IPS-20b (cell line): ENCODE measurements around the gene GPC5.

Experiments
- H3K27ac ChIP-seq: one replicate; pipeline ENCODE4 v1.5.1; 2013; ENCODE audit warnings: low read length
- H3K27me3 ChIP-seq: 2 replicates; pipeline ENCODE4 v1.6.1; 2013; ENCODE audit warnings: mild to moderate bottlenecking, low read length, inconsistent platforms; ENCODE audit not compliant: insufficient read depth
- H3K36me3 ChIP-seq: 2 replicates; pipeline ENCODE4 v1.6.1; 2013; ENCODE audit warnings: low read depth, mild to moderate bottlenecking, inconsistent platforms, low read length, moderate library complexity; ENCODE audit not compliant: insufficient read depth
- H3K4me1 ChIP-seq: 2 replicates; pipeline ENCODE4 v1.6.1; 2013; ENCODE audit warnings: mild to moderate bottlenecking, control low read depth, inconsistent platforms, low read length, moderate library complexity; ENCODE audit not compliant: insufficient read depth
- H3K4me3 ChIP-seq: 2 replicates; pipeline ENCODE4 v1.5.1; 2013; ENCODE audit warnings: mild to moderate bottlenecking, low read length, inconsistent platforms
- H3K9ac ChIP-seq: 2 replicates; pipeline ENCODE4 v1.6.1; 2013; ENCODE audit warnings: low read depth, mild to moderate bottlenecking, inconsistent platforms, low read length, moderate library complexity
- H3K9me3 ChIP-seq: 2 replicates; pipeline ENCODE4 v1.6.1; 2013; ENCODE audit warnings: mild to moderate bottlenecking, low read depth, low read length, inconsistent platforms; ENCODE audit not compliant: insufficient read depth

The GPC5 gene

GRCh38 chr13:91579320-91579719, 180.9 kb downstream of the GPC5 start:
- Histone ChIP-seq H3K9ac (no peak overlapping the region), H3K4me3 (no peak overlapping the region), H3K9me3 (no peaks in the 10 kb centered on the region), H3K4me1 (no peaks in the 10 kb centered on the region), H3K27me3 (no peaks in the 10 kb centered on the region), H3K27ac (no peak overlapping the region), H3K36me3 (no peaks in the 10 kb centered on the region)

- no peaks in the 10 kb centered on the region for H3K36me3 ChIP-seq
- H3K9ac ChIP-seq, result no peak overlapping the region
- no peaks in the 10 kb centered on the region for H3K27me3 ChIP-seq
- H3K4me3 ChIP-seq, result no peak overlapping the region
- no peaks in the 10 kb centered on the region for H3K4me1 ChIP-seq
- H3K9me3 ChIP-seq, result no peaks in the 10 kb centered on the region
- no peak overlapping the region for H3K27ac ChIP-seq
Observed at GRCh38 chr13:91580749-91581148, 182.3 kb downstream of the GPC5 start.

DNA sequence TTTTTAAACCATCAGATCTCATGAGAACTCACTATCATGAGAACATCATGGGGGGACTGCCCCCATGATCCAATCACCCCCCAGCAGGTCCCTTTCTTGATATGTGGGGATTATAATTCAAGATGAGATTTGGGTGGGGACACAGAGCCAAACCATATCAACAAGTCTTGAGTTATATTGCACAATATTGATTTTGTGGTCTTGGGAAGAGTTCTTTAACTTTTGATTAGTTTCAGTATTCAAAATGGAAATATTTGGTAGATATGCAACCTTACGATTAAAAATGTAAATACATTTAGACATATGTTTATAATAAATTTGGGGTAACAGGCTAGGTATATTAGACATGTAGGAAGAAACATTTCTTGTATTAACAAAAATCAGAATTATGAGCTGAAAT, 188.2 kb downstream of the GPC5 start:
- Histone ChIP-seq H3K27ac (no peak overlapping the region), H3K4me1 (no peaks in the 10 kb centered on the region), H3K27me3 (no peaks in the 10 kb centered on the region), H3K36me3 (no peaks in the 10 kb centered on the region), H3K9me3 (no peaks in the 10 kb centered on the region), H3K4me3 (no peak overlapping the region), H3K9ac (no peak overlapping the region)

GRCh38 chr13:91588541-91588940, 190.1 kb downstream of the GPC5 start:
- Histone ChIP-seq H3K9me3 (no peaks in the 10 kb centered on the region), H3K27me3 (no peaks in the 10 kb centered on the region), H3K36me3 (no peaks in the 10 kb centered on the region), H3K4me1 (no peaks in the 10 kb centered on the region), H3K4me3 (no peak overlapping the region), H3K27ac (no peak overlapping the region), H3K9ac (no peak overlapping the region)

- no peak overlapping the region for H3K27ac ChIP-seq
- no peaks in the 10 kb centered on the region for H3K9me3 ChIP-seq
- no peaks in the 10 kb centered on the region for H3K27me3 ChIP-seq
- no peak overlapping the region for H3K9ac ChIP-seq
- H3K36me3 ChIP-seq, result no peaks in the 10 kb centered on the region
- H3K4me3 ChIP-seq, result no peak overlapping the region
- no peaks in the 10 kb centered on the region for H3K4me1 ChIP-seq
Observed at GRCh38 chr13:91592056-91593014, 193.9 kb downstream of the GPC5 start.

DNA sequence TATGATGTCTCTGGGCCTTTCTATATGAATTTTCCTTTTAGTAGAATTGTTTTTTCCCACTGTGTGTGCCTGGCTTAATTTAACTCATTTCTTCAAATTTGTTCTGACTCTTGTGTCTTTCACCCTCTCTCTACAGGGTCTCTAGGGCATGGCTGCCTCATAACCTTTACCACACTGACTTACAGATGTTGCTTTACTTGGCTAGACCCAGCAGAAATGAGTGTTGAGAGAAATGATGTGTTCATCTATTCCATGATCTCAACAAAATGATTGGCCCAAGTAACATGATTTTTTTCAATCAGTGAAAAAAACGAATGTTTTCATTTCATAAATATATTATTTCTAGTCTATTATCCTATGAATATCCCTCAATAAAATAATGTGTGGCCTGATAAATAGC, 195.0 kb downstream of the GPC5 start:
- H3K27me3 ChIP-seq, result no peaks in the 10 kb centered on the region

DNA sequence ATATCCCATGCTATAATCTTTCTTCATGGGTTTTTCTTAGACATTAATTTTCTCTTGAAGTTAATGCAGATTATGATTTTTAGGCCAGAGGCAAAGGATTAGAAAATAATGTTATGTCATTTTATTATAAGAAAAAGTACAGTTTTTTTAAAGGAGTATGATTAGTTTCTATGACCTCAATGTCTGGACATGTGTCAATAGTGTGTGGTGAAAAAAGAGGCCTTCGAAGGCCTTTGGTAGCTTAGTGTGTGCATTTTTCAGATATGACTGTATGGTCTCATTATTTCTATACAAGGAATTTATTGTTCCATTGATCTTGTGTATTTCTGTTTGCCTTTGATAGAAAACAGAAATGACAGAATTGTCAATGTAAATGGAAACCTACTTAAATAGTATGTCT, 195.6 kb downstream of the GPC5 start:
- Histone ChIP-seq H3K36me3 (no peaks in the 10 kb centered on the region), H3K9ac (no peak overlapping the region), H3K27me3 (no peaks in the 10 kb centered on the region)

More for the DNA sequence above, 195.0 kb downstream of the GPC5 start:
- Histone ChIP-seq H3K9ac (no peak overlapping the region), H3K9me3 (no peaks in the 10 kb centered on the region), H3K36me3 (no peaks in the 10 kb centered on the region), H3K4me3 (no peak overlapping the region), H3K27ac (no peak overlapping the region), H3K4me1 (no peaks in the 10 kb centered on the region)

DNA sequence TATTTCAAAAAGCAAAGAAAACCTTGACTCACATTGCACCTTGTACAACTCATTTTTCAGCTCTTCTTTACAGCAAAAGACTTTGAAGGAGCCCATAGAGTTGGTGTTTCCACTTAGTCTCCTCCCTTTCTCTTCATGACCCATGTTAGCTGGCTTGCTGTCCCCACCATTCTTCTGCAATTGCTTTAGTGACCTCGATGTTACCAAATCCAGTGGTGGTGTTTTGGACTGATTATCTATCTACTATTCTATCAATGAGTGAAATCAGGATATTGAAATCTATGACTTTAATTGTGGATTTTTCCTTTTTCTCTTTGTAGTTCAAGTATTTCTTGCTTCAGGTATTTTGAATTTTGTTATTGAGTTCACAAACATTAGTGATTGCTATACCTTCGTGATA, 197.3 kb downstream of the GPC5 start:
- Histone ChIP-seq H3K4me1 (no peaks in the 10 kb centered on the region), H3K27me3 (no peaks in the 10 kb centered on the region), H3K27ac (no peak overlapping the region), H3K9me3 (no peaks in the 10 kb centered on the region), H3K9ac (no peak overlapping the region), H3K4me3 (no peak overlapping the region), H3K36me3 (no peaks in the 10 kb centered on the region)

More for the DNA sequence above, 195.6 kb downstream of the GPC5 start:
- no peak overlapping the region for H3K4me3 ChIP-seq
- H3K27ac ChIP-seq, result no peak overlapping the region
- no peaks in the 10 kb centered on the region for H3K9me3 ChIP-seq
- no peaks in the 10 kb centered on the region for H3K4me1 ChIP-seq

DNA sequence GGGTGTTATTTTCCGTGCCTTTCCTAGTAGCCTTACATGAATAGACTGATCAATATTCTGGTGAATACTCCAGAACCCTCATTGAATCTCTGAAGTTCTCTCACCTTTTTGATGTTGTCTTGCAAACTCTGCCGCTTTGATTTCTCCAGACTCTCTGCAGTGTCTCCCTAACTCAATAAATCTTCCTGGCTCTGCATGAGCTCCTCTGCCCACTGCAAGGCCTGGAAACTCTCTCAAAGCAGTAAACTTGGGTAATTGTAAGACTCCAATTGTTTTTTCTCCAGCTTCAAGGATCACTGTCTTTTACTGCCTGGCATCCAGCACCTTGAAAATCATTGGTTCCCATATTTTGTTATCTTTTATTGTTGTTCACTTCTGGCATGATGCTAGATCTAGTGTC, 198.4 kb downstream of the GPC5 start:
- Histone ChIP-seq H3K27ac (no peak overlapping the region), H3K9me3 (no peaks in the 10 kb centered on the region), H3K9ac (no peak overlapping the region), H3K4me1 (no peaks in the 10 kb centered on the region), H3K4me3 (no peak overlapping the region), H3K36me3 (no peaks in the 10 kb centered on the region), H3K27me3 (no peaks in the 10 kb centered on the region)

GRCh38 chr13:91598655-91599054, 200.2 kb downstream of the GPC5 start:
- no peak overlapping the region for H3K9ac ChIP-seq
- no peaks in the 10 kb centered on the region for H3K4me1 ChIP-seq
- no peak overlapping the region for H3K4me3 ChIP-seq
- no peaks in the 10 kb centered on the region for H3K9me3 ChIP-seq
- H3K36me3 ChIP-seq, result no peaks in the 10 kb centered on the region
- no peaks in the 10 kb centered on the region for H3K27me3 ChIP-seq
- no peak overlapping the region for H3K27ac ChIP-seq

- Histone ChIP-seq H3K9me3 (no peaks in the 10 kb centered on the region), H3K27ac (no peak overlapping the region), H3K4me1 (no peaks in the 10 kb centered on the region), H3K4me3 (no peak overlapping the region), H3K36me3 (no peaks in the 10 kb centered on the region), H3K9ac (no peak overlapping the region), H3K27me3 (no peaks in the 10 kb centered on the region)
Observed at GRCh38 chr13:91601273-91601672, 202.9 kb downstream of the GPC5 start.

DNA sequence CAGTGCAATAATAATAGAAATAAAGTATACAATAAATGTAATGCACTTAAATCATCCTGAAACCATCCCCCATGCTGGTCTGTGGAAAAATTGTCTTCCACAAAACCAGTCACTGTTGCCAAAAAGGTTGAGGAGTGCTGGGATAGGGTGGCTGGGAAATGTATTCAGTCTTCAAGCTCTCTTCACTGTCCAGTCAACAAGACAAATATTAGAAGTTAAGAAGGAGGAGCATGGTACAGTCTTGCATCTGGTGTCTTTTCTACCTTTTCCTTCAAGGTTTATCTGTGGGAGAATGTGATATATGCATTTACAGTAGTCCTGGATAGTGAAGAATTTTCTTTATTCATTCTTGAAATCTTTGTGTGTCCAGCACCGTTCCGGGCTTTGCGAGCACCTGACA, 203.4 kb downstream of the GPC5 start:
- Histone ChIP-seq H3K36me3 (no peaks in the 10 kb centered on the region), H3K9ac (no peak overlapping the region), H3K4me1 (no peaks in the 10 kb centered on the region), H3K27ac (no peak overlapping the region), H3K27me3 (no peaks in the 10 kb centered on the region), H3K4me3 (no peak overlapping the region), H3K9me3 (no peaks in the 10 kb centered on the region)
